ENCODE measurements around the gene EXD3. TPM values are rescaled to one million over a fixed set of nuclear protein-coding genes. Genes with fewer than 3 reads are reported as not detected.
A peak's percentile ranks its signal among the peaks of the same experiment; 100 is the strongest.

Gene EXD3
- total and polyA plus RNA-seq, 9 of the 15 experiments (the other 6 are each of a cell fraction or from before 2014, with no cell fraction given): 0.29 to 12.5 (median 3.9) TPM

DNA sequence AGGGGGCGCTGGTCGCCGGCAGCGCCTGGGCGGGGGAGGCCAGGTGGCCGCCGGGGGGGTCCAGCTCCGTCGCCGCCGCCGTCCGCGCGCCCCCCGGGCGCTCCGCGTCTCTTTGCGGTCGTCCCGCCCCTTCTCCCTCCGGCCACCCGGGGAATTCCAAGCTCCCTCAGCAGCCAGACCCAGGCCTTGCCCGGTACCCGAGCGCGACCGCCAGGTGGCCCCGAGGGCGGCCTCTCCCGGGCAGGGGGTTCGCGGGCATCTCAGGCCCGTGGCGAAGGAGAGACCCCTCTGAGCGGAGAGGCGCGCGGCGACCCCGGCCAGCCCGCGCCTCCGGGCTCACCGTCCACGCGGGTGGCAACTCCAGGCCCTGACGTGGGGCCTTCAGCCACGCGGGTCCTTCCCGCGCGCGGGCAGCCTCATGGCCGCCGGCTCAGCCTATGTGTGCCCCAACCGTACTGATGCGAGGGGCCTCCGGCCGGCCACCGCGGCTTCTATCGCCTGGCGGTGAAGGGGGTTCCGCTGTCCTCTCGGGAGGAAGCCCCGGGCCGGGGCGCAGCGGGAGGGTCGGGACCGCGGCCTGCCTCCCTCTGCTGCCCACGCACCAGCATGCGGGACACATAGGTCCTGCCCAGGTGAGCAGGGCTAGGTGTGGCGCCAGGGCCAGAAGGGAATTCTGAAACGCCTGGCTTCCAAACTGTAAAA lies 120.4 kb downstream of the EXD3 start (continued):
- no peak for TF ChIP-seq ZNF695 (CRISPR knock-in tag; IDR thresholded peaks at IDR 0.05)
- no peak for TF ChIP-seq DDX20 (tag; IDR thresholded peaks at IDR 0.05; ENCODE audit: low read depth)
- no peak for TF ChIP-seq PTTG1 (tag; IDR thresholded peaks at IDR 0.05; ENCODE audit: low read depth)
- TF ChIP-seq, protein P1, sequence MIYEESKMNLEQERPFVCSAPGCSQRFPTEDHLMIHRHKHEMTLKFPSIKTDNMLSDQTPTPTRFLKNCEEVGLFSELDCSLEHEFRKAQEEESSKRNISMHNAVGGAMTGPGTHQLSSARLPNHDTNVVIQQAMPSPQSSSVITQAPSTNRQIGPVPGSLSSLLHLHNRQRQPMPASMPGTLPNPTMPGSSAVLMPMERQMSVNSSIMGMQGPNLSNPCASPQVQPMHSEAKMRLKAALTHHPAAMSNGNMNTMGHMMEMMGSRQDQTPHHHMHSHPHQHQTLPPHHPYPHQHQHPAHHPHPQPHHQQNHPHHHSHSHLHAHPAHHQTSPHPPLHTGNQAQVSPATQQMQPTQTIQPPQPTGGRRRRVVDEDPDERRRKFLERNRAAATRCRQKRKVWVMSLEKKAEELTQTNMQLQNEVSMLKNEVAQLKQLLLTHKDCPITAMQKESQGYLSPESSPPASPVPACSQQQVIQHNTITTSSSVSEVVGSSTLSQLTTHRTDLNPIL (CRISPR knock-in tag; IDR thresholded peaks at IDR 0.05): no peak
- no peak for TF ChIP-seq YBX1 (IDR thresholded peaks at IDR 0.05)
- TF ChIP-seq MCM3 (IDR thresholded peaks at IDR 0.05): no peak
- TF ChIP-seq HLTF (IDR thresholded peaks at IDR 0.05): no peak
- no peak for TF ChIP-seq MXI1 (IDR thresholded peaks at IDR 0.05; ENCODE audit: low read depth, low read length)
- no peak for TF ChIP-seq BRD9 (IDR thresholded peaks at IDR 0.05; ENCODE audit: low read depth, partially characterized antibody)
- TF ChIP-seq KLF1 (tag; IDR thresholded peaks at IDR 0.05): no peak
- TF ChIP-seq ZNF282 (CRISPR knock-in tag; IDR thresholded peaks at IDR 0.05): no peak
- no peak for TF ChIP-seq PRDM10 (IDR thresholded peaks at IDR 0.05; ENCODE audit: partially characterized antibody)
- TF ChIP-seq DPF2 (IDR thresholded peaks at IDR 0.05): no peak
- TF ChIP-seq, protein P2, sequence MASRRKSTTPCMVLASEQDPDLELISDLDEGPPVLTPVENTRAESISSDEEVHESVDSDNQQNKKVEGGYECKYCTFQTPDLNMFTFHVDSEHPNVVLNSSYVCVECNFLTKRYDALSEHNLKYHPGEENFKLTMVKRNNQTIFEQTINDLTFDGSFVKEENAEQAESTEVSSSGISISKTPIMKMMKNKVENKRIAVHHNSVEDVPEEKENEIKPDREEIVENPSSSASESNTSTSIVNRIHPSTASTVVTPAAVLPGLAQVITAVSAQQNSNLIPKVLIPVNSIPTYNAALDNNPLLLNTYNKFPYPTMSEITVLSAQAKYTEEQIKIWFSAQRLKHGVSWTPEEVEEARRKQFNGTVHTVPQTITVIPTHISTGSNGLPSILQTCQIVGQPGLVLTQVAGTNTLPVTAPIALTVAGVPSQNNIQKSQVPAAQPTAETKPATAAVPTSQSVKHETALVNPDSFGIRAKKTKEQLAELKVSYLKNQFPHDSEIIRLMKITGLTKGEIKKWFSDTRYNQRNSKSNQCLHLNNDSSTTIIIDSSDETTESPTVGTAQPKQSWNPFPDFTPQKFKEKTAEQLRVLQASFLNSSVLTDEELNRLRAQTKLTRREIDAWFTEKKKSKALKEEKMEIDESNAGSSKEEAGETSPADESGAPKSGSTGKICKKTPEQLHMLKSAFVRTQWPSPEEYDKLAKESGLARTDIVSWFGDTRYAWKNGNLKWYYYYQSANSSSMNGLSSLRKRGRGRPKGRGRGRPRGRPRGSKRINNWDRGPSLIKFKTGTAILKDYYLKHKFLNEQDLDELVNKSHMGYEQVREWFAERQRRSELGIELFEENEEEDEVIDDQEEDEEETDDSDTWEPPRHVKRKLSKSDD (conservative IDR thresholded peaks at IDR 0.05; ENCODE audit: low read length): no peak
- no peak for TF ChIP-seq SIX5 (IDR thresholded peaks at IDR 0.05; ENCODE audit: borderline replicate concordance in 1 of 2, insufficient read depth in 1 of 2, low read depth in 1 of 2, low read length in 2 of 2)
- no peak for TF ChIP-seq RHOXF2B (CRISPR knock-in tag; conservative IDR thresholded peaks at IDR 0.05)
- no peak for TF ChIP-seq SMAD2 (IDR thresholded peaks at IDR 0.05; ENCODE audit: low read depth, low read length)
- TF ChIP-seq SIRT6 (IDR thresholded peaks at IDR 0.05; ENCODE audit: low read depth, low read length): no peak
- peak; percentile 87 for TF ChIP-seq MTA3 (IDR thresholded peaks at IDR 0.05; ENCODE audit: borderline replicate concordance)
- TF ChIP-seq BCOR (IDR thresholded peaks at IDR 0.05): no peak
- TF ChIP-seq ZNF384 (IDR thresholded peaks at IDR 0.05; ENCODE audit: low read depth, low read length): no peak
